ENCODE data around the gene C16orf92.
A peak's percentile ranks its signal among the peaks of the same experiment; 100 is the strongest.

The C16orf92 gene

GRCh38 chr16:30022887-30023286 lies at the start of gene C16orf92:
Gene C16orf92 (plus strand): TSS chr16:30023198. CDS start chr16:30023341, 143 bp downstream.
- no peak for DNase-seq

- DNase-seq: peak; percentile 98 to 99
Measured at GRCh38 chr16:29973384-29974246, 49.4 kb upstream of the C16orf92 start, which contains the start of gene TAOK2. Gene TAOK2 (plus strand): TSS chr16:29973868. CDS start chr16:29977773, 3,905 bp downstream.

- DNase-seq: peak; percentile 34 to 36
Measured at GRCh38 chr16:29974291-29975133, 48.5 kb upstream of the C16orf92 start.

- no peak for DNase-seq
Measured at GRCh38 chr16:29975134-29975538, 47.9 kb upstream of the C16orf92 start.

GRCh38 chr16:29975811-29976511 lies 47.0 kb upstream of the C16orf92 start:
- no peak for DNase-seq

- DNase-seq: no peak
Measured at GRCh38 chr16:29977063-29977825, 45.8 kb upstream of the C16orf92 start.

GRCh38 chr16:29978081-29978480 lies 44.9 kb upstream of the C16orf92 start:
- DNase-seq: no peak

- DNase-seq: no peak
Measured at GRCh38 chr16:29978564-29979270, 44.3 kb upstream of the C16orf92 start.

- no peak for DNase-seq
Measured at GRCh38 chr16:29982560-29983419, 40.2 kb upstream of the C16orf92 start.

GRCh38 chr16:29983420-29984136 lies 39.4 kb upstream of the C16orf92 start:
- no peak for DNase-seq

GRCh38 chr16:29984137-29984763 lies 38.7 kb upstream of the C16orf92 start:
- no peak for DNase-seq

- DNase-seq: no peak
Measured at GRCh38 chr16:29984764-29985147, 38.2 kb upstream of the C16orf92 start.

- DNase-seq: no peak
Measured at GRCh38 chr16:29985271-29985811, 37.7 kb upstream of the C16orf92 start.

- no peak for DNase-seq
Measured at GRCh38 chr16:29986231-29986630, 36.8 kb upstream of the C16orf92 start.

GRCh38 chr16:29986931-29987330 lies 36.1 kb upstream of the C16orf92 start:
- DNase-seq: no peak

- DNase-seq: no peak
Measured at GRCh38 chr16:29987371-29988085, 35.5 kb upstream of the C16orf92 start.

GRCh38 chr16:29988346-29989075 lies 34.5 kb upstream of the C16orf92 start:
- no peak for DNase-seq

Data from CD4-positive, alpha-beta T cell treated with Interleukin-4 for 1 hour (primary cell).